Kidney epithelial cell (primary cell): Measurements from ENCODE around the gene BRD1. TPM values are rescaled to one million over a fixed set of nuclear protein-coding genes. Genes with fewer than 3 reads are reported as not detected.

Experiments
- DNase-seq: peaks from one replicate; pipeline ENCODE4 v3.0.0-alpha.2; 2010; ENCODE audit warnings: low read depth
- H3K27me3 ChIP-seq: 2 replicates; pipeline ENCODE4 v1.6.0; 2011; ENCODE audit warnings: low read length; ENCODE audit not compliant: control insufficient read depth, insufficient read depth
- H3K36me3 ChIP-seq: 2 replicates; pipeline ENCODE4 v1.5.1; 2011; ENCODE audit warnings: low read length; ENCODE audit not compliant: control insufficient read depth, insufficient read depth
- H3K4me3 ChIP-seq: 2 replicates; pipeline ENCODE4 v1.5.1; 2011; ENCODE audit warnings: low read depth, mild to moderate bottlenecking, control low read depth, low read length
- total RNA-seq: library from RNA; depleted of rRNA; stranded (reverse); fragments of >200 nt; gene quantifications from 2 replicates; pipeline ENCODE4 v1.2.3, GENCODE V29; 2015
- TF ChIP-seq, protein P1 (sequence below): IDR thresholded peaks from 2 replicates; pipeline ENCODE4 v1.5.1; 2011; ENCODE audit warnings: mild to moderate bottlenecking, moderate library complexity, low read length, control low read depth, inconsistent platforms; ENCODE audit not compliant: insufficient read depth, poor library complexity, severe bottlenecking

The BRD1 gene
- total RNA-seq, 1 donor from 2014 or later = 37.2 TPM

DNA sequence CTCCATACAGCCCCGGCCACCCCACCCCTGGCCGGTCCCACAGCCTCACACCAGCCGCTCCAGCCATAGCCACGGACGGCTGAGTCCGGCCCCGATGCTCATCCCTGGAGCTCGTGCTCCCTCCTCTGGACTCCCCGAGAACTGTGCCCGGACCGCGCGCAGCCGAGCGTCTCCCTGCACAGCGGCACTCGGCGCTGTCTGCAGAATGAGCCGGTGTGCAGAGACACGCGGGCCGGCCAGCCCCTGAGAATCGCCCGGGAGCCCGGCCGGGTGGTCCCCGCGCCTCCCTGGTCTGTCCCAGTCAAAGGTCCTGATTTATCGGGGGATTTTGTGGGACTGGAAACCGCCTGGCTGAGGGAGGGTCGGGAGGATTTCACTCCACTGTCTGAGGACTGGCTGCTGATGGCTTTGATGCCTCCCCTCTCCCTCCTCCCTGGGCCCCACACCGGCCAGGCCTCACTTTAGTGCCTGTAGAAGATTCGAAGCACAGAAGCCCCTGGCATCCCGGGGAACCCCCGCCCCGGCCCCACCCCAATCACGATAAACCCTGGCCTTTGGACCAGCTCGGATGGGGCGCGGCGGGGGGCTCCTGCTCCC, 102.7 kb downstream of the BRD1 start:
- DNase-seq = no peak
- Histone ChIP-seq H3K4me3 (no peak overlapping the region), H3K36me3 (no peaks in the 10 kb centered on the region), H3K27me3 (peaks cover 35% of the 10 kb centered on the region)
- TF ChIP-seq, protein P1, sequence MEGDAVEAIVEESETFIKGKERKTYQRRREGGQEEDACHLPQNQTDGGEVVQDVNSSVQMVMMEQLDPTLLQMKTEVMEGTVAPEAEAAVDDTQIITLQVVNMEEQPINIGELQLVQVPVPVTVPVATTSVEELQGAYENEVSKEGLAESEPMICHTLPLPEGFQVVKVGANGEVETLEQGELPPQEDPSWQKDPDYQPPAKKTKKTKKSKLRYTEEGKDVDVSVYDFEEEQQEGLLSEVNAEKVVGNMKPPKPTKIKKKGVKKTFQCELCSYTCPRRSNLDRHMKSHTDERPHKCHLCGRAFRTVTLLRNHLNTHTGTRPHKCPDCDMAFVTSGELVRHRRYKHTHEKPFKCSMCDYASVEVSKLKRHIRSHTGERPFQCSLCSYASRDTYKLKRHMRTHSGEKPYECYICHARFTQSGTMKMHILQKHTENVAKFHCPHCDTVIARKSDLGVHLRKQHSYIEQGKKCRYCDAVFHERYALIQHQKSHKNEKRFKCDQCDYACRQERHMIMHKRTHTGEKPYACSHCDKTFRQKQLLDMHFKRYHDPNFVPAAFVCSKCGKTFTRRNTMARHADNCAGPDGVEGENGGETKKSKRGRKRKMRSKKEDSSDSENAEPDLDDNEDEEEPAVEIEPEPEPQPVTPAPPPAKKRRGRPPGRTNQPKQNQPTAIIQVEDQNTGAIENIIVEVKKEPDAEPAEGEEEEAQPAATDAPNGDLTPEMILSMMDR = peak; percentile 70

DNA sequence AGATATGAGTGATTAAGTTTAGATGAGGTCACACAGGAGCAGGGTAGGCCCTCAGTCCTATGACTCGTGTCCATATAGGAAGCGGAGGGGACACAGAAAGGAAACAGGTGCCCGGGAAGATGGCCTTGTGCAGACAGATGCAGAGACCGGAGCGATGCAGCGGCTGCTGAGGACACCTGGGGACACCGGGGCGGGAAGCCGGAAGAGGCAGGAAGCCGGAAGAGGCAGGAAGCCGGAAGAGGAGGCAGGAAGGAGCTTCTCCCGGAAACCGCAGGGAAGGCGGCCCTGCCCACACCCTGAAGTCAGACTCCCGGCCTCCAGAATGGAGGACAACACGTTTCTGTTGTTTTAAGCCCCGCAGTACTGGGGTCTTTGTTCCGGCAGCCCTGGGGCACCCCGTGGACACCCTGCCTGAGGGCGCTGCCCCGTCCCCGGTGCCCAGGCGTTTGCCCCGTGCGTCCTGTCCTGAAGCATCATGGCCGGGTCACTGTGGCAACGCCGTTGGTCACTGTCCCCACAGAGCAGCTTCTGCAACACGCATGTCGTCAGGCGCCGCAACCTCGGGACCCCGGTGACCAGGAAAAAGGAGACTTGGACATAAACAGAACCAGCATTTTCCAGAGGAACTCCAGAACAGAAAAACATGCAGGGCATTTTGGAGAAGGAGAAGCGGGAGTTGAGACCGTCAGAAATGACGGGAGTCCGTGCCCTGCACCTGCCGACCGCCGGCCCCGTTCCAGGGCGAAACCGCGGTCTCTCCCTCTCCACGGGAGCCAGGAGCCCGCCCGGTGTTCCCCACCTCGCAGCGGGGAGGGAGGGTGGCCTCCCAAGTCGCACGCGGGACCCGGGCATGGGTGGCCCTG, 103.4 kb downstream of the BRD1 start:
- TF ChIP-seq, protein P1 = no peak
- H3K27me3 ChIP-seq = peaks cover 35% of the 10 kb centered on the region
- no peak for DNase-seq

GRCh38 chr22:49723478-49724029, 104.1 kb downstream of the BRD1 start:
- H3K27me3 ChIP-seq = peaks cover 35% of the 10 kb centered on the region

More for the DNA sequence above, 103.4 kb downstream of the BRD1 start:
- Histone ChIP-seq H3K36me3 (no peaks in the 10 kb centered on the region), H3K4me3 (no peak overlapping the region)

More at GRCh38 chr22:49723478-49724029, 104.1 kb downstream of the BRD1 start:
- TF ChIP-seq, protein P1 = no peak
- no peak for DNase-seq
- no peaks in the 10 kb centered on the region for H3K36me3 ChIP-seq
- H3K4me3 ChIP-seq = no peak overlapping the region

Other genes starting within 250 kb of the BRD1 start
- gene ZBED4, start 26.0 kb upstream of the BRD1 start, total RNA-seq = 28.8 and 34.4 TPM in 2 replicates
- 24.3 and 26.2 TPM in 2 replicates for gene ALG12, start 90.6 kb upstream of the BRD1 start, total RNA-seq
- gene CRELD2, start 90.8 kb upstream of the BRD1 start, total RNA-seq = 59.1 and 68.2 TPM in 2 replicates
- gene PIM3, start 132.9 kb upstream of the BRD1 start, total RNA-seq = 66.9 and 77.3 TPM in 2 replicates
- not detected in 2 replicates for gene IL17REL, start 184.9 kb upstream of the BRD1 start, total RNA-seq
- not detected in 2 replicates for gene TTLL8, start 230.4 kb upstream of the BRD1 start, total RNA-seq